ENCODE measurements around the gene FAH. TPM values are rescaled to one million over a fixed set of nuclear protein-coding genes. Genes with fewer than 3 reads are reported as not detected.

The FAH gene
- total and polyA plus RNA-seq, 2 donors from 2014 or later, result 34.7 to 121 TPM

- H3K9me3 ChIP-seq (ENCODE audit: control insufficient read depth in 2 of 3, insufficient read depth in 1 of 3, low read length in 3 of 3), result no peaks in the 10 kb centered on the region
- TF ChIP-seq, protein P1, sequence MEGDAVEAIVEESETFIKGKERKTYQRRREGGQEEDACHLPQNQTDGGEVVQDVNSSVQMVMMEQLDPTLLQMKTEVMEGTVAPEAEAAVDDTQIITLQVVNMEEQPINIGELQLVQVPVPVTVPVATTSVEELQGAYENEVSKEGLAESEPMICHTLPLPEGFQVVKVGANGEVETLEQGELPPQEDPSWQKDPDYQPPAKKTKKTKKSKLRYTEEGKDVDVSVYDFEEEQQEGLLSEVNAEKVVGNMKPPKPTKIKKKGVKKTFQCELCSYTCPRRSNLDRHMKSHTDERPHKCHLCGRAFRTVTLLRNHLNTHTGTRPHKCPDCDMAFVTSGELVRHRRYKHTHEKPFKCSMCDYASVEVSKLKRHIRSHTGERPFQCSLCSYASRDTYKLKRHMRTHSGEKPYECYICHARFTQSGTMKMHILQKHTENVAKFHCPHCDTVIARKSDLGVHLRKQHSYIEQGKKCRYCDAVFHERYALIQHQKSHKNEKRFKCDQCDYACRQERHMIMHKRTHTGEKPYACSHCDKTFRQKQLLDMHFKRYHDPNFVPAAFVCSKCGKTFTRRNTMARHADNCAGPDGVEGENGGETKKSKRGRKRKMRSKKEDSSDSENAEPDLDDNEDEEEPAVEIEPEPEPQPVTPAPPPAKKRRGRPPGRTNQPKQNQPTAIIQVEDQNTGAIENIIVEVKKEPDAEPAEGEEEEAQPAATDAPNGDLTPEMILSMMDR (IDR thresholded peaks at IDR 0.05; ENCODE audit: borderline replicate concordance, extremely low read depth, insufficient read depth), result no peak
- H3K27me3 ChIP-seq (ENCODE audit: control insufficient read depth, insufficient read depth, low read length), result no peaks in the 10 kb centered on the region
- no peak overlapping the region for H3K27ac ChIP-seq (ENCODE audit: low read depth in 2 of 2, low read length in 2 of 2)
- FAIRE-seq, result no peak
- intact Hi-C loops (cut with DNase I), result no loop called here
- no peak overlapping the region for H3K9ac ChIP-seq (ENCODE audit: low read length in 3 of 3)
- H3K4me1 ChIP-seq (ENCODE audit: control insufficient read depth in 2 of 3, insufficient read depth in 2 of 3, low read depth in 1 of 3, low read length in 3 of 3), result no peaks in the 10 kb centered on the region
- H3K4me3 ChIP-seq (ENCODE audit: low read length in 3 of 3), result no peak overlapping the region
- peaks cover 0 to 14% (median under 1%) of the 10 kb centered on the region in 3 donors for H3K36me3 ChIP-seq (ENCODE audit: control insufficient read depth in 2 of 3, insufficient read depth in 3 of 3, low read length in 3 of 3)
- no peak for DNase-seq
These were observed 15.6 kb downstream of the FAH start for GRCh38 chr15:80168421-80168820.

DNA sequence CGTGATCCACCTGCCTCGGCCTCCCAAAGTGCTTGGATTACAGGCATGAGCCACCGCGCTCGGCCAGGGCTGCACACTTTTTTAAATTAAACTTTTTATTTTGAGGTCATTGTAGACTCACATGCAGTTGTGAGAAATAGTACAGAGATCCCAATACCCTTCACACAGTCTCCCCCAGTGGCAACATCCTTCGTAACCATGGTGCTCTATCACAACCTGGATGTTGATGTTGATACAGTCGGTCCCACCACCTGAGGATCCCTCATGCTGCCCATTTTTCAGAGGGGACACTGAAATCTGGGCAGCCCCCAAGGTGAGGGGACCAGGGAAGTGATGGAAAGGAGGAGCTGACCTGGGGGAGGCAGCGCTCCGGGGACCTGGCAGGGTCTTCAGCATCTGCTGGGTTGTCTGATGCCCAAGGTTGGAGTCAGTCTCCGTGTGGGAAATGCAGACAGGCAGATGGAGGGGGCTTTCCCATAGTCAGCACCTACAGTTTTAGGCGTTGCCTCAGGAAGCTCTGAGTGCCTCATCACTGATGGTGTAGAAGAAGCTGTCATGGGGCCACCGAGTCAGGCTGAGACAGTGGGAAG, 17.1 kb downstream of the FAH start:
- TF ChIP-seq, protein P1 (IDR thresholded peaks at IDR 0.05; ENCODE audit: borderline replicate concordance, extremely low read depth, insufficient read depth), result no peak
- no peak for DNase-seq
- peaks cover 0 to 17% (median 5%) of the 10 kb centered on the region in 3 donors for H3K36me3 ChIP-seq (ENCODE audit: control insufficient read depth in 2 of 3, insufficient read depth in 3 of 3, low read length in 3 of 3)
- intact Hi-C loops (cut with DNase I), result no loop called here
- H3K4me3 ChIP-seq (ENCODE audit: low read length in 3 of 3), result no peak overlapping the region
- H3K27ac ChIP-seq (ENCODE audit: low read depth in 2 of 2, low read length in 2 of 2), result no peak overlapping the region
- H3K9me3 ChIP-seq (ENCODE audit: control insufficient read depth in 2 of 3, insufficient read depth in 1 of 3, low read length in 3 of 3), result no peaks in the 10 kb centered on the region
- H3K9ac ChIP-seq (ENCODE audit: low read length in 3 of 3), result no peak overlapping the region
- H3K27me3 ChIP-seq (ENCODE audit: control insufficient read depth, insufficient read depth, low read length), result no peaks in the 10 kb centered on the region
- peaks cover 0 to 4% (median 0%) of the 10 kb centered on the region in 3 donors for H3K4me1 ChIP-seq (ENCODE audit: control insufficient read depth in 2 of 3, insufficient read depth in 2 of 3, low read depth in 1 of 3, low read length in 3 of 3)
- no peak for FAIRE-seq

DNA sequence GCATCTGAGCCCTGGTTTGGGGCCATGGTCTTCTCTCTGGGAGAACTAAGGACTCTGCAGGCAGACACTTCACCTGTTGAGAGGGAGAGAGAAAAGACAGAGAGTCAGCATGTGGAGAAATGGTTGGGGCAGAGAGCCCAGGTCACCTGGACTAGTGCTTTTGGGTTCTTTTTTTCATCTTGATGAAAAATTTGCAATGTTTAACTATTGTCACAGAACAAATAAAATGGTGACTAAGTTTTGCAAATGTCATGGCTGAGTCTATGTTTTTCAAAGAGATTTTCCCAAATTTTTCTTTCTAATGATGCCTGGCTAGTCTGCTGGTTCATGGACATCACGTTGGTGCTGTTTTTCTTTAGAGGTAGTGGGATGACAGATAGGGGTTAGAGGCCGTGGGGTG, 17.8 kb downstream of the FAH start:
- Histone ChIP-seq H3K4me1 (ENCODE audit: control insufficient read depth in 2 of 3, insufficient read depth in 2 of 3, low read depth in 1 of 3, low read length in 3 of 3) (peaks cover 0 to 4% (median 0%) of the 10 kb centered on the region in 3 donors), H3K9me3 (ENCODE audit: control insufficient read depth in 2 of 3, insufficient read depth in 1 of 3, low read length in 3 of 3) (no peaks in the 10 kb centered on the region), H3K27me3 (ENCODE audit: control insufficient read depth, insufficient read depth, low read length) (no peaks in the 10 kb centered on the region), H3K4me3 (ENCODE audit: low read length in 3 of 3) (no peak overlapping the region), H3K27ac (ENCODE audit: low read depth in 2 of 2, low read length in 2 of 2) (no peak overlapping the region), H3K9ac (ENCODE audit: low read length in 3 of 3) (no peak overlapping the region), H3K36me3 (ENCODE audit: control insufficient read depth in 2 of 3, insufficient read depth in 3 of 3, low read length in 3 of 3) (peaks cover 0 to 17% (median 5%) of the 10 kb centered on the region in 3 donors)
- TF ChIP-seq, protein P1 (IDR thresholded peaks at IDR 0.05; ENCODE audit: borderline replicate concordance, extremely low read depth, insufficient read depth), result no peak
- DNase-seq (no peak), FAIRE-seq (no peak)
- intact Hi-C loops (cut with DNase I), result no loop called here

GRCh38 chr15:80171787-80172186, 19.0 kb downstream of the FAH start:
- Histone ChIP-seq H3K9me3 (ENCODE audit: control insufficient read depth in 2 of 3, insufficient read depth in 1 of 3, low read length in 3 of 3) (no peaks in the 10 kb centered on the region), H3K4me1 (ENCODE audit: control insufficient read depth in 2 of 3, insufficient read depth in 2 of 3, low read depth in 1 of 3, low read length in 3 of 3) (peaks cover 0 to 6% (median 0%) of the 10 kb centered on the region in 3 donors), H3K36me3 (ENCODE audit: control insufficient read depth in 2 of 3, insufficient read depth in 3 of 3, low read length in 3 of 3) (peaks cover 0 to 17% (median 5%) of the 10 kb centered on the region in 3 donors), H3K27me3 (ENCODE audit: control insufficient read depth, insufficient read depth, low read length) (no peaks in the 10 kb centered on the region), H3K9ac (ENCODE audit: low read length in 3 of 3) (no peak overlapping the region), H3K4me3 (ENCODE audit: low read length in 3 of 3) (no peak overlapping the region), H3K27ac (ENCODE audit: low read depth in 2 of 2, low read length in 2 of 2) (no peak overlapping the region)
- TF ChIP-seq, protein P1 (IDR thresholded peaks at IDR 0.05; ENCODE audit: borderline replicate concordance, extremely low read depth, insufficient read depth), result no peak
- intact Hi-C loops (cut with DNase I), result no loop called here
- DNase-seq (no peak), FAIRE-seq (no peak)

All from kidney (tissue), 14 donors.